ENCODE results near the gene TMA7.

Gene TMA7

GRCh38 chr3:48413611-48414010 lies 26.4 kb upstream of the TMA7 start:
- Mint-ChIP-seq H3K27ac (no peak overlapping the region), H3K4me3 (no peak overlapping the region), H3K36me3 (no peaks in the 10 kb centered on the region), H3K4me1 (no peaks in the 10 kb centered on the region), H3K27me3 (no peaks in the 10 kb centered on the region), H3K9me3 (no peaks in the 10 kb centered on the region)
- ATAC-seq (replicated peaks) = no peak
- DNase-seq = no peak

- Mint-ChIP-seq H3K9me3 (no peaks in the 10 kb centered on the region), H3K27ac (no peak overlapping the region), H3K4me1 (no peaks in the 10 kb centered on the region), H3K36me3 (no peaks in the 10 kb centered on the region), H3K27me3 (no peaks in the 10 kb centered on the region), H3K4me3 (no peak overlapping the region)
- DNase-seq = no peak
- no peak for ATAC-seq (replicated peaks)
Observed at GRCh38 chr3:48414376-48415250, 25.4 kb upstream of the TMA7 start.

DNA sequence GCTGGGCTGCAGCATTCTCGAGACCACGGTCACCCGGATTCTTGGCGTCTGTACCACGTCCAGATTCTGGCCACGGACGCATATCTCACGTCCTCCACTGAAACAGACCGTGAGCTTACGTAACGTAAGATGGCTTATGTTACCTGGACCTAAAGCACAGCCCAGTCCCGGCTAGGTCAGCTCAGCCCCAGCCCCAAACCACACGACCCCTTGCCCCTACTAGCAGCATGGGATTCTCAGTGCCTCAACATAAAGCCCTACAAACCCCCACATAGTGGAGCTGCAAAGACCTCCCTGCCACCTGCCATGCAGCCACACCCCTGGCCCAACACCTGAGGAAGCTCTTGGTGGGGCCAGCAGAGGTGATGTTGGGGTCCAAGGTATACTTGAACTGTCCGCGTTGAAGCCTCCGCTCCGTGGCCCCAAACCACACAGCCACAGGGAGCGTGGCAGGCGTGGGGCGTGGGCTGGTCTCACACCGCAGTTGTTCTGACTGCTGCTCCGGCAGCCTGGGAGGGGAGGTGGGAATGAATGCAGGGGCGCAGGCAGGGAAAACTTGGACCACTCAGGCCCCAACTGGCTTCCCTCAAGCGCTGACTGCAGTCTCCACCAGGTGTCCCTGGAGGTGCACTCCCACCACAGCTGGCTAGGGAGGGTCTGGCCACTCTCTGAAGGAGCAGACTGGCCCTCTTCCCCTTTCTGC lies 24.7 kb upstream of the TMA7 start:
- Mint-ChIP-seq H3K36me3 (no peaks in the 10 kb centered on the region), H3K27ac (no peak overlapping the region), H3K4me1 (no peaks in the 10 kb centered on the region), H3K4me3 (no peak overlapping the region), H3K9me3 (no peaks in the 10 kb centered on the region), H3K27me3 (no peaks in the 10 kb centered on the region)
- DNase-seq (no peak), ATAC-seq (replicated peaks) (no peak)

DNA sequence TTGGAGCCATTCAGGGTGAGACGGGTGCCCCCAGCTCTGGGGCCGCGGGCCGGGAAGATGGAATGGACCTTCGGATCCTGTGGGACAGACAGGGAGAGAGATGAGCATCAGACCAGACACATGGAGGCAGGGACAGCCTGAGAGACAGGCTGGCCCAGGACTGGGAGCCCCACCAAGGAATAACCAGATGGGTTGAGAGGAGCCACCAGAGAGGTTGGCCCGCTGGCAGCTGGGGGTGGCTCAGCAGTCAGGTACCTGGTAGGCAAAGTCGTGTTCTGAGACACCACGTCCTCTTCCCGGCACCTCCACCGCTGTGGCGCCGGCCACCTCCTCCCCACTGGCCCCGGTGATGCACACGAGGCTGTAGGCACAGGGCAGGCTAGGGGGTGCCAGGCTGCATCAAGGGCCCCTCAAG lies 24.0 kb upstream of the TMA7 start:
- no peak for DNase-seq
- Mint-ChIP-seq H3K27ac (no peak overlapping the region), H3K27me3 (no peaks in the 10 kb centered on the region), H3K4me3 (no peak overlapping the region), H3K36me3 (no peaks in the 10 kb centered on the region), H3K4me1 (no peaks in the 10 kb centered on the region), H3K9me3 (no peaks in the 10 kb centered on the region)
- no peak for ATAC-seq (replicated peaks)

DNA sequence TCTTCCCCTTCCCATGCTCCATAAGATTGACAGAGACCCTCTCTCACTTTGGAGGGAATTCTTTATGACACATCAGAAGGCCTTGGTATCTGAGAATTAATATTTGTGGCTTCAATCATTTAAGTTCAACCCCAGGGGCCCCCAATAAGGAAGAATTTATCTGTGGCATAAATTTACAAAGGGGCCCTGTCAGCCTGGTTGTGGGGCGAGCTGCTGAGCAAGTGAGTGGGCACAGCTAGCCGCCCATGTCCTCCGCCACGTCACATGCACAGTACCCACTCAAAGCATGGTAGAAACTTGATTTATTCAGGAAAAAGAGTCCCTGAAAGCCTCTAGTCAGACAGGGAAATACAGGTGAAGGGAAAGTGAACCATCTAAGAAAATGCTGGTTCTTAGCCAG lies 23.5 kb upstream of the TMA7 start:
- ATAC-seq (replicated peaks) (no peak), DNase-seq (no peak)
- Mint-ChIP-seq H3K9me3 (no peaks in the 10 kb centered on the region), H3K4me1 (no peaks in the 10 kb centered on the region), H3K36me3 (no peaks in the 10 kb centered on the region), H3K27me3 (no peaks in the 10 kb centered on the region), H3K4me3 (no peak overlapping the region), H3K27ac (no peak overlapping the region)

- Mint-ChIP-seq H3K36me3 (no peaks in the 10 kb centered on the region), H3K27ac (no peak overlapping the region), H3K4me3 (no peak overlapping the region), H3K27me3 (no peaks in the 10 kb centered on the region), H3K4me1 (no peaks in the 10 kb centered on the region), H3K9me3 (no peaks in the 10 kb centered on the region)
- no peak for ATAC-seq (replicated peaks)
- no peak for DNase-seq
Observed at GRCh38 chr3:48417529-48418108, 22.4 kb upstream of the TMA7 start.

- DNase-seq (no peak), ATAC-seq (replicated peaks) (no peak)
- no peaks in the 10 kb centered on the region for H3K27me3 Mint-ChIP-seq
- H3K27ac Mint-ChIP-seq = no peak overlapping the region
- H3K4me3 Mint-ChIP-seq = no peak overlapping the region
- no peaks in the 10 kb centered on the region for H3K36me3 Mint-ChIP-seq
- no peaks in the 10 kb centered on the region for H3K9me3 Mint-ChIP-seq
- H3K4me1 Mint-ChIP-seq = peaks cover 3 to 5% of the 10 kb centered on the region in 2 donors
Observed at GRCh38 chr3:48418140-48418539, 21.9 kb upstream of the TMA7 start.

- ATAC-seq (replicated peaks) = no peak
- H3K27ac Mint-ChIP-seq = no peak overlapping the region
- peaks cover 3 to 7% of the 10 kb centered on the region in 2 donors for H3K4me1 Mint-ChIP-seq
- no peak for DNase-seq
- no peaks in the 10 kb centered on the region for H3K36me3 Mint-ChIP-seq
- H3K4me3 Mint-ChIP-seq = no peak overlapping the region
- no peaks in the 10 kb centered on the region for H3K9me3 Mint-ChIP-seq
- H3K27me3 Mint-ChIP-seq = no peaks in the 10 kb centered on the region
Observed at GRCh38 chr3:48418651-48419050, 21.4 kb upstream of the TMA7 start.

DNA sequence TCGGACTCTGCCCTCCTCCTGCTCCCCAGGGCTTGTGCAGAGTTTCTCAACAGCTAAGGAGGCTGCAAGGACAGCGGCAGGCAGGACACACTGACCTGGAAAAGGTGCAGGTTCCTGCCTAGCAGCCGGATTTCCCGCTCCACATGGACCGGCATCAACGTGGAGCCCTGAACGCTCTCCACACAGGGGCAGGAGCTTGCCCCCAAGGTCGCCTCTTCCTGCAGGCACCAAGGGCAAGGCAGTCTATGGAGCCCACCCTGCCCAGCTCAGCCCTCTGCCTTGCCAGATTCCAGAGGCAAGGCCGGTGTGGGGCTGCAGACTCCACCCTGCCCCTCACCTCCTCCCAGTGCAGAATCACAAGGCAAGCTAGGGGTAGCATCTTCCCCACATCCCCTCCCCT lies 20.9 kb upstream of the TMA7 start:
- H3K4me3 Mint-ChIP-seq = no peak overlapping the region
- H3K27ac Mint-ChIP-seq = no peak overlapping the region
- no peaks in the 10 kb centered on the region for H3K36me3 Mint-ChIP-seq
- H3K27me3 Mint-ChIP-seq = no peaks in the 10 kb centered on the region
- peaks cover 3 to 7% of the 10 kb centered on the region in 2 donors for H3K4me1 Mint-ChIP-seq
- H3K9me3 Mint-ChIP-seq = no peaks in the 10 kb centered on the region
- DNase-seq (no peak), ATAC-seq (replicated peaks) (no peak)

DNA sequence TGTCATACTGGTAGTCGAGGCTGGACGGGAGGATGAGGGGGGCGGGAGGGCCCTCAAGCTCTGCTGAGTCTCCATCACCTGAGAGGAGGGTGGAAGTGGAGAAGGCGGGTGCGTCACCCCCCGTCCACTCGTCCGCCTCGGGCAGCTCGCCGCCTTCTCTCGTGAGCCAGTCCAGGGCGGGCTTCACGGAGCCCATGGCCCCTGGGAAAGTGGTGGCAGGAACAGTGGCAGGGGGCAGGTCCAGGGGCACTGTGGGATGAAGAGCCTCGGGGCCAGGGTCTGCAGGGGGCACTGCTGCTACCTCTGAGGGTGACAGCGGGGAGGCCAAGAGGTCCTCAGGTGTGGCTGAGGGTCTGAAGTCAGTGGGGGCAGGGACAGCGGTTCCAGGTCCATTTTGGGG lies 20.5 kb upstream of the TMA7 start:
- Mint-ChIP-seq H3K27me3 (no peaks in the 10 kb centered on the region), H3K9me3 (no peaks in the 10 kb centered on the region), H3K4me1 (peaks cover 3 to 7% of the 10 kb centered on the region in 2 donors), H3K4me3 (no peak overlapping the region), H3K27ac (no peak overlapping the region), H3K36me3 (no peaks in the 10 kb centered on the region)
- ATAC-seq (replicated peaks) (no peak), DNase-seq (no peak)

DNA sequence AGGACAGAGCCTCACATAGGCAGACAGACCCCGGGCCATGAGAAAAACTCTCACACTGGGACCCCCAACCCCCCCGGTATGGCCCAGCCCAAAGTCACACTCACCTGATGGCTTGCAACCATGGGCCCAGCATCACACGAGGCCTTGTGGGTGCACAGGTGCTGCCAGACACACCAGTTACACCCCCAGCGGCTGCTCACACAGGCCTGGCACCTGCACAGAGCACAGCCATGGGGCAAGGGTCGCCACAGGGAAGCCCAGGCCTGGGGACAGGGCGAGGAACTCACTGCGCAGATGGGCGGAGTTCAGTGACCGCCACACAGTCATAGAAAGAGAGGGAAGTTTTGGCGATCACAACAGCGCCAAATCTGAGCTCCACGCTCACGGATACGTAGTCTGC lies 19.5 kb upstream of the TMA7 start:
- no peak overlapping the region for H3K27ac Mint-ChIP-seq
- H3K27me3 Mint-ChIP-seq = no peaks in the 10 kb centered on the region
- H3K36me3 Mint-ChIP-seq = no peaks in the 10 kb centered on the region
- no peak for DNase-seq
- peaks cover 3 to 7% of the 10 kb centered on the region in 2 donors for H3K4me1 Mint-ChIP-seq
- no peak for ATAC-seq (replicated peaks)
- H3K4me3 Mint-ChIP-seq = no peak overlapping the region
- H3K9me3 Mint-ChIP-seq = no peaks in the 10 kb centered on the region

DNA sequence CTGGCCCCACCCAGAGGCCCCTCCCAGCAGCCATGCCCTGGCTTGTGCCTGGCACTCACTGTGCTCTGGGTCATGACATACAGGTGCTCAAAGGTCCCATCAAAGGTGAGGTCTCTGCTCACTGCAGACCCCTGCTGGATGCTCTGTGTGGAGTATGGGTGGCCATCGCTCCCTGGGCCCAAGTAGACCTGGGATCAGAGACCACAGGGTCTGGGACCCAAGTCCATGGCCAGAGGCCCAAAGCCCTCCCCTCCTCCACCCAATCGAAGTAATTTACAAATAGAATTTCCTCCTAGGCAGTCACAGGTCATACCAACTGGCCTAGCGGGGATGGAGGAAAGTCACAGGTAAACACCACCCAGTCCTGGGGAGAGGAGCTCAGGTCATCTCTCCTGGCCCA lies 17.8 kb upstream of the TMA7 start:
- Mint-ChIP-seq H3K4me1 (peaks cover 3 to 7% of the 10 kb centered on the region in 2 donors), H3K36me3 (no peaks in the 10 kb centered on the region), H3K9me3 (no peaks in the 10 kb centered on the region), H3K4me3 (no peak overlapping the region), H3K27me3 (peaks cover 0 to 5% of the 10 kb centered on the region in 2 donors), H3K27ac (no peak overlapping the region)
- ATAC-seq (replicated peaks) (no peak), DNase-seq (no peak)

DNA sequence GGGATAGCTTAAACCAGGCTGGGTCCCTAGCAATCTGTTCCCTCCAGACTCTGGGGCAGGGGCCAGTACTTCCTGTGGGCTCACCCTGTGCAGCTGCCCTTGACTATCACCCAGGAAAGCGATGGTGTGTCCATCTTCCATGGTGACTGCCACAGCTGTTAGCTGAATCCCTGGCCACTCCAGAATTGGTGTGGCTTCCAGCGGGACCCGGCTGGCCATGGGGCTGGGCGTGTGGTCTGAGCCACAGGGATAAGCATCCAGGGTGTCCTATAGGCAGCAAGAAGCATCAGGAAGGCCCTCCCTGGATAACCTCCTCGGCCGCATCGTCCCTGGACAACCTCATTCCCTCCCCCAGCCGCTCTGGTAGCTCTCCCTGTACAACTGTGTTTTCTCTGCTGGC lies 17.4 kb upstream of the TMA7 start:
- ATAC-seq (replicated peaks) (no peak), DNase-seq (no peak)
- Mint-ChIP-seq H3K36me3 (no peaks in the 10 kb centered on the region), H3K27ac (no peak overlapping the region), H3K4me1 (peaks cover 3 to 7% of the 10 kb centered on the region in 2 donors), H3K9me3 (no peaks in the 10 kb centered on the region), H3K4me3 (no peak overlapping the region), H3K27me3 (peaks cover 3 to 9% of the 10 kb centered on the region in 2 donors)

DNA sequence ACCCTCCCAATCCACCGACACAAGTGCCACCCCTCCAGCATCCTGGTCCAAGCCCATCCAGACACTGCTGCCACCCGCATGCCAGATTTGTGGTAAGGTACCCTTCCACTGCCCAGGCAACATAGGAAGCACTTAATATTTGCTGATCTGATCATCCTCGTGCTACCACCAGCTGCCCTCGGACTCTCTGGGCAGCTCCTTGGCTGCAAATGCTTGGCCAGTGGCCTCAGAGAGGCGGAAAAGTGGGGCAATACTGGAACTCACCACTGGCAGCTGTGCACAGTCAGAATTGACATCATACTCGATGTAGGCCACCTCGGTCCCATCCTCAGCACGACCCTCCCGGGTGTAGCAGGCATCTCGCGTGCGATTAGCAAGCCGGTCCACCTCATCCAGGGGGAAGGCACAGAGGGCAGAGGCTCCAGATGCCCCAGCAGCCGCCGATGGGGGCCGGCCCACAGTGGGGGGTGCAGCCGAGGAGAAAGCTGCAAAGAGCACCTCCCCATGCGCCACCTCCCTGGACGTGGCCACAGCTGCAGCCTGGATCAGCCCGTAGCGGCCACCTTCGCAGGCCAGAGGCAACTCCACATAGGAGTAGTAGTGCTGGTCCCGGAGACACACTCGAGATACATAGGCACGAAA lies 16.7 kb upstream of the TMA7 start:
- DNase-seq = no peak
- Mint-ChIP-seq H3K4me1 (peaks cover 3 to 9% of the 10 kb centered on the region in 2 donors), H3K9me3 (no peaks in the 10 kb centered on the region), H3K27ac (no peak overlapping the region), H3K36me3 (no peaks in the 10 kb centered on the region), H3K4me3 (no peak overlapping the region), H3K27me3 (peaks cover 10 to 16% of the 10 kb centered on the region in 2 donors)
- no peak for ATAC-seq (replicated peaks)
